ENCODE results near the gene KRTAP5-9.

- TF ChIP-seq CTCF (IDR thresholded peaks at IDR 0.05; ENCODE audit: insufficient read depth, low read length, poor library complexity, severe bottlenecking) (no peak), EZH2phosphoT487 (conservative IDR thresholded peaks at IDR 0.05; ENCODE audit: low read length) (no peak)
Observed at GRCh38 chr11:71551711-71552110, 3.5 kb downstream of the KRTAP5-9 start.
